H7 (cell line): ENCODE data around the gene SMIM26. TPM values are rescaled to one million over a fixed set of nuclear protein-coding genes. Genes with fewer than 3 reads are reported as not detected.
"Not testable (repeated sequence)": the region's sequence is repeated elsewhere in the genome, so short reads cannot be mapped to it uniquely, and the experiment has no call there.

ENCODE experiments used
- DNase-seq: peaks from one replicate; pipeline ENCODE4 v3.0.0; 2012
- H3K27me3 ChIP-seq: 2 replicates; pipeline ENCODE4 v1.6.0; 2011; ENCODE audit warnings: mild to moderate bottlenecking, low read length; ENCODE audit not compliant: control insufficient read depth, insufficient read depth
- H3K36me3 ChIP-seq: replicated peaks from 2 replicates; pipeline ENCODE4 v1.5.1; 2011; ENCODE audit warnings: low read length; ENCODE audit not compliant: control insufficient read depth, insufficient read depth
- H3K4me3 ChIP-seq: 2 replicates; pipeline ENCODE4 v1.5.1; 2011; ENCODE audit warnings: low read depth, mild to moderate bottlenecking, control low read depth, low read length, moderate library complexity; ENCODE audit not compliant: insufficient read depth
- total RNA-seq: library from RNA; depleted of rRNA; stranded (reverse); fragments of >200 nt; shearing (Covaris generic); gene quantifications from 2 replicates; pipeline ENCODE4 v1.2.3, GENCODE V29; 2014; rRNA removed

Gene SMIM26
- total RNA-seq = 89.1 and 91.7 TPM in 2 replicates

GRCh38 chr20:18566892-18567738 is at the start of gene SMIM26:
Gene SMIM26 (plus strand): TSS chr20:18567432. CDS start chr20:18567479, 47 bp downstream.
- DNase-seq = peak; percentile 88
- peaks cover 3% of the 10 kb centered on the region for H3K36me3 ChIP-seq
- no peaks in the 10 kb centered on the region for H3K27me3 ChIP-seq
- peak within 1 kb of the TSS; percentile 85 for H3K4me3 ChIP-seq

- peaks cover 18% of the 10 kb centered on the region for H3K36me3 ChIP-seq
- not testable (repeated sequence) for H3K4me3 ChIP-seq, DNase-seq, H3K27me3 ChIP-seq
These were observed 45.2 kb upstream of the SMIM26 start for GRCh38 chr20:18522066-18522465.

GRCh38 chr20:18523066-18523465 is 44.2 kb upstream of the SMIM26 start:
- Histone ChIP-seq H3K27me3 (no peaks in the 10 kb centered on the region), H3K4me3 (no peak overlapping the region), H3K36me3 (peaks cover 27% of the 10 kb centered on the region)
- no peak for DNase-seq

- DNase-seq = no peak
- no peak overlapping the region for H3K4me3 ChIP-seq
- no peaks in the 10 kb centered on the region for H3K27me3 ChIP-seq
- H3K36me3 ChIP-seq = peaks cover 36% of the 10 kb centered on the region
These were observed 42.6 kb upstream of the SMIM26 start for GRCh38 chr20:18524646-18525045.

GRCh38 chr20:18526761-18527160 is 40.5 kb upstream of the SMIM26 start:
- DNase-seq, H3K4me3 ChIP-seq, H3K27me3 ChIP-seq: not testable (repeated sequence)
- peaks cover 41% of the 10 kb centered on the region for H3K36me3 ChIP-seq

- H3K36me3 ChIP-seq = peaks cover 41% of the 10 kb centered on the region
- DNase-seq = no peak
- no peak overlapping the region for H3K4me3 ChIP-seq
- no peaks in the 10 kb centered on the region for H3K27me3 ChIP-seq
These were observed 39.9 kb upstream of the SMIM26 start for GRCh38 chr20:18527339-18527738.

GRCh38 chr20:18527836-18528235 is 39.4 kb upstream of the SMIM26 start:
- Histone ChIP-seq H3K27me3 (no peaks in the 10 kb centered on the region), H3K36me3 (peaks cover 46% of the 10 kb centered on the region), H3K4me3 (no peak overlapping the region)
- DNase-seq = no peak

- no peak for DNase-seq
- Histone ChIP-seq H3K27me3 (no peaks in the 10 kb centered on the region), H3K4me3 (no peak overlapping the region), H3K36me3 (peaks cover 54% of the 10 kb centered on the region)
These were observed 38.2 kb upstream of the SMIM26 start for GRCh38 chr20:18529041-18529440.

- Histone ChIP-seq H3K36me3 (peaks cover 39% of the 10 kb centered on the region), H3K27me3 (no peaks in the 10 kb centered on the region)
These were observed 34.6 kb upstream of the SMIM26 start for GRCh38 chr20:18532626-18533025.

GRCh38 chr20:18533491-18533890 is 33.7 kb upstream of the SMIM26 start:
- peaks cover 30% of the 10 kb centered on the region for H3K36me3 ChIP-seq
- H3K27me3 ChIP-seq = no peaks in the 10 kb centered on the region
- H3K4me3 ChIP-seq = no peak overlapping the region
- DNase-seq = no peak

More at GRCh38 chr20:18532626-18533025, 34.6 kb upstream of the SMIM26 start:
- H3K4me3 ChIP-seq = no peak overlapping the region
- DNase-seq = no peak

- Histone ChIP-seq H3K27me3 (no peaks in the 10 kb centered on the region), H3K4me3 (no peak overlapping the region), H3K36me3 (peaks cover 28% of the 10 kb centered on the region)
- DNase-seq = no peak
These were observed 33.1 kb upstream of the SMIM26 start for GRCh38 chr20:18533978-18534644.

GRCh38 chr20:18537651-18538050 is 29.6 kb upstream of the SMIM26 start:
- Histone ChIP-seq H3K27me3 (no peaks in the 10 kb centered on the region), H3K4me3 (no peak overlapping the region), H3K36me3 (peaks cover 25% of the 10 kb centered on the region)
- no peak for DNase-seq

GRCh38 chr20:18541741-18542140 is 25.5 kb upstream of the SMIM26 start:
- H3K36me3 ChIP-seq = peaks cover 23% of the 10 kb centered on the region
- no peaks in the 10 kb centered on the region for H3K27me3 ChIP-seq
- no peak for DNase-seq
- no peak overlapping the region for H3K4me3 ChIP-seq

GRCh38 chr20:18543216-18543615 is 24.0 kb upstream of the SMIM26 start:
- H3K36me3 ChIP-seq = peaks cover 31% of the 10 kb centered on the region
- no peak overlapping the region for H3K4me3 ChIP-seq
- DNase-seq = no peak
- no peaks in the 10 kb centered on the region for H3K27me3 ChIP-seq

- H3K27me3 ChIP-seq = no peaks in the 10 kb centered on the region
- H3K4me3 ChIP-seq = no peak overlapping the region
- DNase-seq = no peak
- H3K36me3 ChIP-seq = peaks cover 31% of the 10 kb centered on the region
These were observed 23.3 kb upstream of the SMIM26 start for GRCh38 chr20:18543932-18544331.
